B cell (primary cell): ENCODE measurements around the gene PEX11B.

Experiments
- CTCF ChIP-seq: fragments of 200-600 bp; IDR thresholded peaks from one replicate; pipeline ENCODE4 v1.8.0; 2022; ENCODE audit warnings: antibody characterized with exemption, mild to moderate bottlenecking
- EZH2 ChIP-seq: IDR thresholded peaks from 2 replicates; pipeline ENCODE4 v1.6.1; 2012; ENCODE audit warnings: borderline replicate concordance, low read depth, mild to moderate bottlenecking, moderate library complexity, low read length; ENCODE audit not compliant: insufficient read depth, poor library complexity, severe bottlenecking

- TF ChIP-seq CTCF: peak; percentile 12
- TF ChIP-seq EZH2: no peak
Observed at GRCh38 chr1:145960468-145961108, 42.1 kb upstream of the PEX11B start.
